B cell (primary cell): ENCODE measurements around the gene UCHL3. TPM values are rescaled to one million over a fixed set of nuclear protein-coding genes. Genes with fewer than 3 reads are reported as not detected.

Experiments
- ATAC-seq: fragments of 200-7000 bp; cut with Tn5 transposase; one replicate; pipeline ENCODE4 v1.10.0; 2021; ENCODE audit warnings: low read depth, mild to moderate bottlenecking, moderate number of reproducible peaks, moderate library complexity
- CTCF ChIA-PET: fragments of 350-600 bp; sonication (Branson Sonifier 250); formaldehyde crosslinking; loops from one replicate; lab custom pipeline; 2021; ENCODE audit warnings: antibody characterized with exemption, inconsistent platforms; lab: Charles Lee
- POLR2A ChIA-PET: fragments of 350-600 bp; sonication (Branson Sonifier 250); formaldehyde crosslinking; loops from one replicate; lab custom pipeline; 2021; ENCODE audit warnings: antibody characterized with exemption; lab: Charles Lee
- DNase-seq: peaks from one replicate; pipeline ENCODE4 v3.0.0; 2013
- H2AFZ ChIP-seq: 2 replicates; pipeline ENCODE4 v1.6.1; 2012; ENCODE audit warnings: mild to moderate bottlenecking, low read depth, low read length; ENCODE audit not compliant: insufficient read depth, poor library complexity, severe bottlenecking
- H3K27ac ChIP-seq, 2 donors: 1 replicate in 1 of 2; 2 replicates in 1 of 2; pipeline ENCODE4 v1.5.1; 2012 to 2013; ENCODE audit warnings: low read length in 2 of 2, mild to moderate bottlenecking in 2 of 2, moderate library complexity in 1 of 2
- H3K27me3 ChIP-seq, 4 experiments: fragments of 200-600 bp in 1 of 4; sonication (generic) in 1 of 4; replicated peaks in 1 of 4; 1 replicate in 2 of 4; 2 replicates in 2 of 4; pipeline versions ENCODE4 v1.6.1 to v1.7.0; 2013 to 2016; ENCODE audit warnings: low read length in 3 of 4, mild to moderate bottlenecking in 2 of 4, mixed read lengths in 1 of 4, moderate library complexity in 1 of 4; ENCODE audit not compliant: insufficient read depth in 4 of 4, control insufficient read depth in 3 of 4; ENCODE audit errors: control extremely low read depth in 1 of 4
- H3K36me3 ChIP-seq, 2 experiments: replicated peaks in 1 of 2; 1 replicate in 1 of 2; 2 replicates in 1 of 2; pipeline versions ENCODE4 v1.6.1 to v1.7.1; 2013; ENCODE audit warnings: low read length in 1 of 2; ENCODE audit not compliant: insufficient read depth in 2 of 2, control insufficient read depth in 1 of 2; ENCODE audit errors: control extremely low read depth in 1 of 2, extremely low read depth in 1 of 2
- H3K4me1 ChIP-seq, 2 donors: fragments of 200-600 bp in 1 of 2; sonication (generic) in 1 of 2; 1 replicate in 1 of 2; 2 replicates in 1 of 2; pipeline versions ENCODE4 v1.5.1 to v1.6.1; 2013 to 2017; ENCODE audit warnings: low read length in 2 of 2; ENCODE audit not compliant: control insufficient read depth in 2 of 2, insufficient read depth in 2 of 2
- H3K4me2 ChIP-seq: replicated peaks from 2 replicates; pipeline ENCODE3; 2012; ENCODE audit warnings: mild to moderate bottlenecking, low read depth, low read length; ENCODE audit not compliant: poor library complexity, severe bottlenecking
- H3K4me3 ChIP-seq, 5 experiments: fragments of 200-600 bp in 1 of 5; sonication (generic) in 1 of 5; 1 replicate in 3 of 5; 2 replicates in 2 of 5; pipeline versions ENCODE4 v1.5.1 to v1.7.0; 2011 to 2016; ENCODE audit warnings: low read length in 4 of 5, mild to moderate bottlenecking in 4 of 5, low read depth in 2 of 5, control low read depth in 1 of 5, moderate library complexity in 1 of 5; ENCODE audit not compliant: insufficient read depth in 1 of 5; ENCODE audit errors: control extremely low read depth in 1 of 5, extremely low read depth in 1 of 5
- H3K79me2 ChIP-seq: fragments of 200-600 bp; sonication (generic); one replicate; pipeline ENCODE4 v1.6.0; 2016; ENCODE audit warnings: low read length; ENCODE audit not compliant: control insufficient read depth, insufficient read depth
- H3K9ac ChIP-seq: fragments of 200-600 bp; sonication (generic); 2 replicates; pipeline ENCODE4 v1.6.1; 2017; ENCODE audit warnings: mild to moderate bottlenecking, low read length, moderate library complexity
- H3K9me3 ChIP-seq, 3 donors: one replicate each; pipeline versions ENCODE4 v1.6.1 to v1.7.1; 2013; ENCODE audit warnings: low read length in 2 of 3; ENCODE audit not compliant: control insufficient read depth in 2 of 3, insufficient read depth in 1 of 3; ENCODE audit errors: control extremely low read depth in 1 of 3
- H4K20me1 ChIP-seq: 2 replicates; pipeline ENCODE4 v1.6.0; 2012; ENCODE audit warnings: mild to moderate bottlenecking, low read length; ENCODE audit not compliant: insufficient read depth, control insufficient read depth, poor library complexity, severe bottlenecking
- H3K27ac Mint-ChIP-seq: one replicate; pipeline ENCODE4 v1.8.0; 2021; ENCODE audit warnings: mixed read lengths
- H3K27me3 Mint-ChIP-seq: one replicate; pipeline ENCODE4 v1.8.0; 2021; ENCODE audit warnings: mixed read lengths
- H3K4me1 Mint-ChIP-seq: one replicate; pipeline ENCODE4 v1.8.0; 2021; ENCODE audit warnings: mixed read lengths
- H3K4me3 Mint-ChIP-seq: one replicate; pipeline ENCODE4 v1.8.0; 2021; ENCODE audit warnings: mixed read lengths
- H3K9me3 Mint-ChIP-seq: one replicate; pipeline ENCODE4 v1.8.0; 2022; ENCODE audit warnings: mixed read lengths; ENCODE audit not compliant: insufficient read depth
- CTCF ChIP-seq: fragments of 200-600 bp; IDR thresholded peaks from one replicate; pipeline ENCODE4 v1.8.0; 2022; ENCODE audit warnings: antibody characterized with exemption, mild to moderate bottlenecking
- EZH2 ChIP-seq: IDR thresholded peaks from 2 replicates; pipeline ENCODE4 v1.6.1; 2012; ENCODE audit warnings: borderline replicate concordance, low read depth, mild to moderate bottlenecking, moderate library complexity, low read length; ENCODE audit not compliant: insufficient read depth, poor library complexity, severe bottlenecking
- WGBS: methylation state at CpG from one replicate; pipeline ENCODE4 v1.1.5; 2013; ENCODE audit warnings: missing lambda C conversion rate; ENCODE audit not compliant: insufficient coverage; 5-methylcytosine and 5-hydroxymethylcytosine counted together
- intact Hi-C: fragments of 100-400 bp; cut with micrococcal nuclease; formaldehyde crosslinking; loops from one replicate; pipeline ENCODE4 v1.10.0; 2022
- polyA plus RNA-seq: library from polyadenylated mRNA; depleted of rRNA; stranded (reverse); fragments of >200 nt; gene quantifications from 2 replicates; pipeline ENCODE4 v1.2.3, GENCODE V29; 2012
- total RNA-seq, 2 donors: library from RNA; stranded (reverse); fragments of 120-200 nt in 1 of 2; gene quantifications; 1 replicate in 1 of 2; 2 replicates in 1 of 2; pipeline versions ENCODE4 v1.2.3 to v1.2.4, GENCODE V29; 2013 to 2022

Gene UCHL3
- total and polyA plus RNA-seq, 2 donors (not counting 1 experiment from before 2014, with no cell fraction given), result 13.3 to 13.5 TPM

DNA sequence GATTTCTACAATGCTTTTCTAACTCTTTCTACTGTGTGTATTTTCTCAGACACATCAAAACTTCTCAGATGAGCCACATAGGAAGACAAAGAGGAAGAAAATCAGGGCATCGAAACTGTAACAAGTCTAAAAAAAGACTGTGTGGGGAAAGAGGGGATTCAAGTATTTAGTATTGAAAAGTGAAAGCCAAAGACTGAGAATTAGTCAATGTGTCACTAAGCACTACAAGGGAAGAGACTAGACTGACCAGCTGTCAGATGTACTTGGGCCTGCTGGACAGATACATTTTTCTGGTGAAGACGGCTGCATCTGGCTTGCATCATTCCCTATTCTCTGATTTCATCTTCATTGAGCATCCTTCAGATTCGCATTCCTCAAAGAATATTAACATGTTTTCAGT, 37.3 kb upstream of the UCHL3 start:
- WGBS, result no CpG with 5 or more reads among the region's 3 CpGs
- Histone ChIP-seq H3K27ac (no peak overlapping the region), H2AFZ (no peak overlapping the region), H3K4me1 (peaks cover 22 to 24% of the 10 kb centered on the region in 2 donors), H3K36me3 (no peaks in the 10 kb centered on the region), H4K20me1 (no peaks in the 10 kb centered on the region), H3K27me3 (no peaks in the 10 kb centered on the region), H3K79me2 (no peaks in the 10 kb centered on the region), H3K9me3 (peaks cover 0 to 5% (median 0%) of the 10 kb centered on the region in 3 donors), H3K4me3 (no peak overlapping the region), H3K9ac (no peak overlapping the region), H3K4me2 (peak overlapping the region; percentile 41)
- ChIA-PET POLR2A (no interaction called here), CTCF (no interaction called here)
- intact Hi-C loops, result no loop called here
- ATAC-seq, result no peak
- H3K27ac Mint-ChIP-seq, result no peak overlapping the region
- no peaks in the 10 kb centered on the region for H3K9me3 Mint-ChIP-seq
- no peak for TF ChIP-seq EZH2
- no peak for TF ChIP-seq CTCF
- DNase-seq, result peak; percentile 17
- peak overlapping the region; percentile 5 for H3K4me3 Mint-ChIP-seq
- peaks cover 20% of the 10 kb centered on the region for H3K4me1 Mint-ChIP-seq
- no peaks in the 10 kb centered on the region for H3K27me3 Mint-ChIP-seq

- no peaks in the 10 kb centered on the region for H4K20me1 ChIP-seq
- DNase-seq (peak; percentile 11), ATAC-seq (no peak)
- Mint-ChIP-seq H3K27ac (no peak overlapping the region), H3K9me3 (no peaks in the 10 kb centered on the region), H3K4me1 (peaks cover 17% of the 10 kb centered on the region), H3K27me3 (no peaks in the 10 kb centered on the region), H3K4me3 (peak overlapping the region; percentile 47)
- H3K4me1 ChIP-seq, result peaks cover 16 to 24% of the 10 kb centered on the region in 2 donors
- ChIA-PET POLR2A (no interaction called here), CTCF (interaction anchor here (0.7 kb wide), 1 partner anchor 31 kb away, joined by 3 read pairs; the partner anchor contains the start of gene TBC1D4)
- no peaks in the 10 kb centered on the region for H3K27me3 ChIP-seq
- no peaks in the 10 kb centered on the region for H3K9me3 ChIP-seq
- TF ChIP-seq CTCF, result no peak
- no peak for TF ChIP-seq EZH2
- no peak overlapping the region for H3K9ac ChIP-seq
- no peak overlapping the region for H3K27ac ChIP-seq
- no peak overlapping the region for H2AFZ ChIP-seq
- intact Hi-C loops, result no loop called here
- WGBS, result 10% methylated on average over 1 of the region's 5 CpGs
- H3K36me3 ChIP-seq, result no peaks in the 10 kb centered on the region
- H3K79me2 ChIP-seq, result no peaks in the 10 kb centered on the region
- H3K4me3 ChIP-seq, result no peak overlapping the region
- H3K4me2 ChIP-seq, result no peak overlapping the region
These were observed 36.3 kb upstream of the UCHL3 start for GRCh38 chr13:75513271-75513670.
